Measurements from ENCODE around the gene ERICH4.
"Not testable (repeated sequence)": the region's sequence is repeated elsewhere in the genome, so short reads cannot be mapped to it uniquely, and the experiment has no call there.

ERICH4 gene

GRCh38 chr19:41442473-41443355 lies at the start of gene ERICH4:
ERICH4 (plus strand) TSS chr19:41443156; CDS start chr19:41443170, 14 bp downstream.
- no peak for DNase-seq

DNA sequence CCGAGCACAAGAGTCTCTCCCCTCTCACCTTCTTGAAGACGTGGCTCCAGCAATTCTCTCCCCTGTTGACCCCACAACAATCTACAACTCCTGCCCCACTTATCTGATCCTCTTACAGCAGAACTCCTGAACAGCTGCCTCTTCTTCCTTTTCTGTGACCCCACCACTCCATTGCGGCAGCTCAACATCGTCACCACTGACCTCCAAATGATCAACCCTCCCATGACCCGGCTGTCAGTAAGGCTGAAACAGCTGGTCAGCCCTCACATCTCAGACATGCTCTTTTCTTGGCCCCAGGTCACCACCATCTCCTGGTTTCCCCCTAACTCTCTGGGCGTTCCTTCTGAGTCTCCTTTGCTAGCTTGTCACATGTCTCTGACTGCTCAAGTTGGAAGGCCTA lies 47.6 kb upstream of the ERICH4 start:
- DNase-seq, result no peak

DNA sequence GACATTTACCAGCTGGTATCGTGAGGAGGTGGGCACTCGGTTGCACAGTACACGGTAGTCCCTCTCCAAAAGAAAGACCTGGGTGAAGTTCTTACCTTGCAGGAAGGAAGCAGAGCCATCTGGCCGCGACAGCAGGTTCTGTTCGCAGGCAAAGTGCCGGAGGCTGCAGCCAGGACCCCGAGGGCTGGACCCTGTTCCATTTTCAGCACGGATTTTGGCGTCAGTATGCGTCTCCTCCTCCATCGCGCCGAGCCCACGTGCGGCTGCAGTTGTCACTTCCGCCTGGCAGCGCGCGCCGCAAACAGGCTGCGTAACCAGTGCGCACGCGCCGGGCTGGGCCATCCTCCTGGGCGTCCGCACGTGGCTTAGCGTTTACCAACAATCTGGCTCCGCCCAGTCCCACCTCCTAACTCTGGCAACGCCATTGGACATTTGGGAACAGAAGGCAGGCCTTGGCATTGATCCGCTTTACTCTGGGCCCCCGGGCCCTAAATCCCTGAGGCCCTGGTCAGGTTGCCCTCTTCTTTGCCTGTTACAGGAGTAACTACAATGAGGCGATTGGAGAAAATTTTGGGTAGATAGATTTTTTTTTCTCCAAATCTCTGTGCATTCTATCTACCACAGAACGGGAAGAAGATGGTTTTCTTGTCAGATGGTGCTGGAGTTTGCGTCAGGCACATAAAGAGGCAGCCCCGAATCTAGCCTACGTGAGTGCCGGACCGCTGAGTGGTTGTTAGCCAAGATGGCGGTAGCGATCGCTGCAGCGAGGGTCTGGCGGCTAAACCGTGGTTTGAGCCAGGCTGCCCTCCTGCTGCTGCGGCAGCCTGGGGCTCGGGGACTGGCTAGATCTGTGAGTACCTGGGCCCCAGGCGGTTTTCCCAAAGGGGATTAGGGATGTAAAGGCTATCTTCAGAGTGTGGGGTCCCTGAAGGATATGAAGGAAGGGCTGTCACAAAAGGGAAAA lies 45.6 kb upstream of the ERICH4 start, which contains the start of the genes BCKDHA and EXOSC5:
TSS of gene BCKDHA (plus strand) at position 733 of the 964 bp plus-strand sequence. CDS start at position 743, 10 bp downstream.
TSS of gene EXOSC5 (minus strand) at position 274 of the 964 bp plus-strand sequence. CDS start at position 243, 31 bp downstream.
- DNase-seq, result peak; percentile 100

GRCh38 chr19:41398050-41398418 lies 44.9 kb upstream of the ERICH4 start:
- DNase-seq, result no peak

DNA sequence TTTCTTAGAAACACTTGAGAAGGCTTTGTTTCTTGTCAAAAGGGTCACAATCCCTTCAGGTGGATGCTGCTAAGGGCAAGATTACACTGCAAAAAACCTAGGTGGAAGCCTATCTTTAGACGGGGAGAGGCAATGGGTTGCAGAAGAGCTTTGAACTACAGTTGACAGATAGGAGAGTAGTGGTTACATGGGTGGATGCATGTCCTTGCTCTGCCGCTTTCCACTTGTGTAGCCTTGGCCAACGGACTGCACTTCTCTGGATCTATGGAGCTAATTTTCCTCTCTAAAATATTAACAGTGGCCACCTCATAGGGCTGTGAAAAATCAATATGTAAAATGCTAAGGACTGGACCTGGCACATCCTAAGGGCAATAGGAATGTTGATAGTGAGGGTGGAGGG lies 44.4 kb upstream of the ERICH4 start:
- no peak for DNase-seq

DNA sequence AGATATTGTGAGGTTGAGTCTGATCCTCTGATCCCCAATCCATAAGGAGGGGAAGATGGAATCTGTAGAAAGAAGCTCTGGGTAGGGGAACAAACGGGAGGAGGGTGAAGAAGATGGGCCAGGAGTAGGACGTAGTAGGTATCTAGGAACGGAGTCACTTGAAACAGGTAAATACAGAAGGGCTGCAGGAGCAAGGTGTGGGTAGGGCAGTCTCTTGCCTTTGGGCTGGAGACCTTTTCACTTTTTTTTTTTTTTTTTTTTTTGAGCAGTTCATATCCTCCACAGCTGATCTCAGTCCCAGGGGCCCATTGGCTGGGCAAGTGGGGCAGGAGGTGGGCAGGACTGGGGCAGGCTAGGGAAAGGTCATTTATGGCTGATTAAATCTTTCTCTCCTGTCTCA lies 43.9 kb upstream of the ERICH4 start:
- DNase-seq, result no peak

DNA sequence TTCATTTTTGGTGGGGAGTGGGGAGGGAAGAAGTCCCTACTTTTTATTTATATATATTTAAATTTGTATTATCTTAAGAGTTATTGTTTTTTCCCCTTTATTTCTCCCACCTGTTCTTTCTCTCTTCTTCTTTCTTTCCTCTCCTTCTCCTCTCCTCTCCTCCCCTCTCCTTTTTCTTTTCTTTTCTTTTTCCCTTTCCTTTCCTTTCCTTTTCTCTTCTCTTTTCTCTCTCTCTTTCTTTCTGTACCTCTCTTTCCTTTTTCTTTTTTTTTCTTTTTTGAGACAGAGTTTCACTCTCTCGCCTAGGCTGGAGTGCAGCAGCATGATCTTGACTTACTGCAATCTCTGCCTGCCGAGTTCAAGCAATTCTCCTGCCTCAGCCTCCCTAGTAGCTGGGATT lies 43.4 kb upstream of the ERICH4 start:
- no peak for DNase-seq

- DNase-seq, result no peak
Measured at GRCh38 chr19:41401483-41401882, 41.5 kb upstream of the ERICH4 start.

DNA sequence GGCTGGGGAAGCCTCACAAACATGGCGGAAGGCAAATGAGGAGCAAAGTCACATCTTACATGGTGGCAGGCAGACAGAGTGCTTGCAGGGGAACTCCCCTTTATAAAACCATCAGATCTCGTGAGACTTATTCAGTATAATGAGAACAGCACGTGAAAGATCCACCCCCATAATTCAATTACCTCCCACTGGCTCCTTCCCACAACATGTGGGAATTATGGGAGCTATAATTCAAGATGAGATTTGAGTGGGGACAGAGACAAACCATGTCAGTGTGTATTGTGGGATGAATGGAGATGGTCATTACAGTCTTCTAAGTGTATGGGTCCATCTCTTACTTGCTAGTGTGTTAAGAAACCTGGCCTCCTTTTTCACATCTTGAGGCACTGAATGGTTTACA lies 40.9 kb upstream of the ERICH4 start:
- DNase-seq, result no peak

GRCh38 chr19:41403181-41403970 lies 39.6 kb upstream of the ERICH4 start:
- DNase-seq, result no peak

GRCh38 chr19:41405776-41406175 lies 37.2 kb upstream of the ERICH4 start:
- no peak for DNase-seq

- no peak for DNase-seq
Measured at GRCh38 chr19:41407271-41407670, 35.7 kb upstream of the ERICH4 start.

GRCh38 chr19:41408256-41408655 lies 34.7 kb upstream of the ERICH4 start:
- DNase-seq, result no peak

GRCh38 chr19:41408846-41409245 lies 34.1 kb upstream of the ERICH4 start:
- DNase-seq, result not testable (repeated sequence)

DNA sequence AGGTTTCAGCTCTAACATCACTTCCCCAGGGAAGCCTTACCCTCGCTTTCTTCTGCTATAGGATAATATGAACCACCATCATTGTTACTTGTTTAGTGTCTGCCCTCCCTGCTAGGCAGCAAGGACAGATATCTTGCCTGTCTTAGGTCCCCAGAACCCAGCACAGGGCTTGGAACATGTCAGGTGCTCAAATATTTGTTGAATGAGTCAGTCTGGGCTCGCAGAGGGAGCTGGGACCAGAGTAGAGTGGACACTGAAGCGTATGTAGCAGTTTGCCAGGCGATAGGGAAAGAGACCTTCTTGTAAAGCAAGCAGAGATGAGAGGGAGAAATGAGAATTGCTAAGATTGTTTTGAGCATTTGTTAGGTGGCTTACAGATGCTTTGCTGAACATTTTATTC lies 33.7 kb upstream of the ERICH4 start:
- no peak for DNase-seq

- DNase-seq, result no peak
Measured at GRCh38 chr19:41410336-41411054, 32.5 kb upstream of the ERICH4 start.

DNA sequence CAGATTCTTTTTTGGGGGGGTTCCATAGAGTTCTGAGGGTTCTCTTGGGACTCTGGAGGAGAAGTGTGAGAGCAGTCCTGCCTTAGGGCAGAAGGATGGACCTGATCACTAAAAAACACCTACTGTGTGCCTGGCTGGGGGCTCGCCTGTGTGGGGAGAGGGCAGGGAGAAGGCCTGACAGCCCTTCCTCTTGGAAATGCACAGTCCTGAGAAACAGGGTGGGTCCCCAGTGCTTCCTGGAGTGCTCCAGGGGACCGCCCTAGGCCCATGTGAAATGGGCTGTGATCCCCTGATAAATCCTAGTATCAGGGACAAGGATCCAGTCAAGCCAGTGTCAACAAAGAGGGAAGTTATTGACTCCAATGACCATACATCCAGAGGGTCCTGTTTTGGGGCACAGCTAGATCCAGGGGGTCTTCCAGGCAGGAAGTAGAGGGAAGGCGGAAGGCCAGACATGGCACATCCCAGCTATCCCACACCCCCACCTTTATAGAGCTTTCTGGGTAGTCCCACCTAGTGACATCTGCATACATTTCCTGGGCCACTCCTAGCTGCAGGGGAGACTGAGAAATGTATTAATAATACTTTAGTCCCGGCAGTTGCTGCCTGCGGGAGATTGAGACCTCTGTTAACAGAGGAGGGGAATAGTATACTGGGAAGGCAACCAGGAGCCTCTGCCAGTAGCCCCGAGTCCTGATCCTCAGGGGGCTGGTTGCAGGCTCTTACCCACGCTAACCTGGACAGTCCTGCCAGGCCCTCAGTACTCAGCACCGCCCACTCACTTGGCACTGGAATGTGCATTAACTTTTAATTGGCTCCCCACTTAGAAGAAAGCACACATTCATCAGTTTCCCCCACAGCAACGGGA lies 31.6 kb upstream of the ERICH4 start:
- DNase-seq, result no peak

GRCh38 chr19:41411968-41412265 lies 31.0 kb upstream of the ERICH4 start:
- DNase-seq, result no peak

DNA sequence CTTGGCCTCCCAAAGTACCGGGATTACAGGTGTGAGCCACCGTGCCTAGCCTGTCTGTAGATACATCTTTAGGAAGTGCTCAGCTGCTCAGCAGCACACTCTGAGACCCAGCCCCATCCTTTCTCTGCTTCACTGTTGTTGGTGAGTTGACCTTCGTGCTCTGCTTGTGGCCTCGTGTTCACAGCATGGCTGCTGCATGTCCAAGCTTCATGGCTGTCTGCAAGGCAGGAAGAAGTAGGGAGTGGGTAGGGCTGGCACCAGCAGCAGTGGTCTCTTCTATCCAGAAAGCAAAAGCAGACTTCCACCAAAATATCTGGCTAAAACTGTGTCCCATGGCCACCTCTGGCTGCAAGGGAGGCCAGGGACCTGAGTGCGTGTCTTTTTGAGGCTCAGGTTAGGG lies 30.0 kb upstream of the ERICH4 start:
- no peak for DNase-seq

- DNase-seq, result no peak
Measured at GRCh38 chr19:41413947-41414346, 29.0 kb upstream of the ERICH4 start.

DNA sequence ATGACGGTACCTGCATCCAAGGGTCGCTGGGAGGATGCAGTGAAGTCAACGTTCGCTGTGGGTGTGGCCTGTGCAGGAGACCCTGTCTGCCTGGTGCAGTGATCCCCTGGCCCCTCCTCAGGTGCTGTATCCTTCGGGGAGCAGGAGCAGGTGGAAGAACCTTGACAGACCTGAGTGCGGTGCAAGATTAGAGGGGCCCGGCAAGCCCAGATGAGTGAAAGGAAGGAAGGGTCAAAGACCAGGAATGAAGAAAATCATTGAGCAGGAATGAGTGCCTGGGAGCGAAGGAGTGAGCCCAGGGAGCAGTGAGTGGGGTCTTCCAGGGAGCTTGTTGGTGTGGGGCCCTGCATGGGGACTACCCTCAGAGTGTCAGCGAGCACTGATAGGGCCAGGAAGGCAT lies 28.5 kb upstream of the ERICH4 start:
- no peak for DNase-seq

Data from CD4-positive, alpha-beta T cell treated with Interleukin-12 subunit alpha and Interleukin-12 subunit beta, for 1 hour (primary cell).